K562 (cell line): ENCODE measurements around the gene PRR19. TPM values are rescaled to one million over a fixed set of nuclear protein-coding genes. Genes with fewer than 3 reads are reported as not detected.

Source experiments
- ATAC-seq: fragments of 200-7000 bp; cut with Tn5 transposase; 3 replicates; pipeline ENCODE4 v1.9.1; 2020; ENCODE audit warnings: moderate library complexity
- BruUV-seq: library from RNA; stranded (reverse); fragments of 400-500 nt; replicated peaks from 2 replicates; lab custom pipeline; 2021; lab: Mats Ljungman, UMichigan
- CTCF ChIA-PET: fragments of 300-600 bp; formaldehyde crosslinking; extraction: SDS; loops from one replicate; lab custom pipeline; 2021; ENCODE audit warnings: low intra/inter-chr PET ratio; lab: Yijun Ruan, JAX
- POLR2A ChIA-PET: fragments of 300-600, 350-650 bp; sonication (Branson Sonifier 250); formaldehyde crosslinking; extraction: SDS; loops from one replicate; lab custom pipeline; 2021; ENCODE audit warnings: antibody characterized with exemption, inconsistent platforms; lab: Yijun Ruan, JAX
- DNase-seq, 4 experiments: peaks; one replicate each; pipeline versions ENCODE4 v3.0.0 to v3.0.0-alpha.2; 2011 to 2018; ENCODE audit warnings: low spot score in 3 of 4, mixed read lengths in 3 of 4; ENCODE audit errors: extremely low read depth in 1 of 4
- FAIRE-seq: peaks from 2 replicates; lab custom pipeline; 2011; peaks lifted over from hg19 to GRCh38; lab: Jason Lieb, UNC
- H2AFZ ChIP-seq: 2 replicates; pipeline ENCODE4 v1.6.0; 2011; ENCODE audit warnings: low read depth, low read length, control low read depth, inconsistent platforms
- H3K27ac ChIP-seq: fragments of 200-600 bp; 3 replicates; pipeline ENCODE4 v1.8.0; 2011; ENCODE audit warnings: low read depth, mild to moderate bottlenecking, control low read depth, inconsistent platforms, low read length, moderate library complexity, mixed read lengths; ENCODE audit errors: extremely low read depth
- H3K27me3 ChIP-seq, 2 experiments: fragments of 300-600 bp in 1 of 2; 2 replicates in 1 of 2; 3 replicates in 1 of 2; pipeline versions ENCODE4 v1.6.0 to v1.8.0; 2011; ENCODE audit warnings: inconsistent platforms in 2 of 2, low read length in 2 of 2, mild to moderate bottlenecking in 1 of 2, mixed read lengths in 1 of 2, moderate library complexity in 1 of 2; ENCODE audit not compliant: control insufficient read depth in 2 of 2, insufficient read depth in 2 of 2
- H3K36me3 ChIP-seq: fragments of 300-600 bp; 3 replicates; pipeline ENCODE4 v1.8.0; 2011; ENCODE audit warnings: mild to moderate bottlenecking, low read length, inconsistent platforms; ENCODE audit not compliant: control insufficient read depth, insufficient read depth
- H3K4me1 ChIP-seq, 2 experiments: fragments of 200-600 bp in 1 of 2; replicated peaks in 1 of 2; 2 replicates in 1 of 2; 3 replicates in 1 of 2; pipeline versions ENCODE4 v1.5.1 to v1.8.0; 2011; ENCODE audit warnings: inconsistent platforms in 2 of 2, low read length in 2 of 2, mild to moderate bottlenecking in 1 of 2, mixed read lengths in 1 of 2, moderate library complexity in 1 of 2; ENCODE audit not compliant: control insufficient read depth in 2 of 2, insufficient read depth in 2 of 2
- H3K4me2 ChIP-seq: 2 replicates; pipeline ENCODE4 v1.6.1; 2011; ENCODE audit warnings: low read length, control low read depth, inconsistent platforms, mixed read lengths; ENCODE audit not compliant: insufficient read depth
- H3K4me3 ChIP-seq: fragments of 200-600 bp; sonication (generic), shearing (Covaris generic); 2 replicates; pipeline ENCODE4 v1.5.1; 2016; ENCODE audit warnings: control low read depth, inconsistent platforms
- H3K79me2 ChIP-seq: fragments of 200-600 bp; 3 replicates; pipeline ENCODE4 v1.8.0; 2011; ENCODE audit warnings: low read length, inconsistent platforms; ENCODE audit not compliant: control insufficient read depth, insufficient read depth
- H3K9ac ChIP-seq, 2 experiments: 2 replicates each; pipeline versions ENCODE4 v1.6.0 to v1.6.1; 2011; ENCODE audit warnings: low read depth in 2 of 2, low read length in 2 of 2, control low read depth in 1 of 2, inconsistent platforms in 1 of 2, mild to moderate bottlenecking in 1 of 2, mixed read lengths in 1 of 2; ENCODE audit not compliant: insufficient read depth in 1 of 2
- H3K9me1 ChIP-seq: one replicate; pipeline ENCODE4 v1.6.0; 2011; ENCODE audit warnings: inconsistent platforms, mild to moderate bottlenecking, low read length, moderate library complexity; ENCODE audit not compliant: control insufficient read depth, insufficient read depth
- H3K9me3 ChIP-seq: replicated peaks from 2 replicates; pipeline ENCODE4 v1.5.1; 2011; ENCODE audit warnings: low read depth, low read length, inconsistent platforms; ENCODE audit not compliant: control insufficient read depth, insufficient read depth
- H4K20me1 ChIP-seq: replicated peaks from 2 replicates; pipeline ENCODE4 v1.6.1; 2011; ENCODE audit warnings: low read length, inconsistent platforms, mixed read lengths; ENCODE audit not compliant: control insufficient read depth, insufficient read depth
- HEY1 ChIP-seq: fragments of 250-450 bp; sonication (Bioruptor Pico); IDR thresholded peaks from 2 replicates; pipeline ENCODE4 v1.5.0; 2020; ENCODE audit warnings: mild to moderate bottlenecking, moderate library complexity, borderline replicate concordance
- SIRT6 ChIP-seq: IDR thresholded peaks from one replicate; pipeline ENCODE4 v1.6.1; 2012; ENCODE audit warnings: low read depth, mild to moderate bottlenecking, control low read depth, inconsistent platforms, low read length, moderate library complexity
- SRF ChIP-seq, 2 experiments: fragments of 250-450, 450-650 bp in 1 of 2; sonication (Bioruptor Pico) in 1 of 2; sonication (generic) in 1 of 2; formaldehyde crosslinking; IDR thresholded peaks; 2 replicates each; pipeline versions ENCODE4 v1.5.0 to v1.5.1; 2020 to 2022; ENCODE audit warnings: mild to moderate bottlenecking in 1 of 2, missing genetic modification reagents in 1 of 2
- YY1 ChIP-seq, 3 experiments: IDR thresholded peaks; 2 replicates each; pipeline ENCODE4 v1.6.1; 2011; ENCODE audit warnings: low read length in 2 of 3, mild to moderate bottlenecking in 2 of 3, moderate library complexity in 2 of 3, borderline replicate concordance in 1 of 3, control low read depth in 1 of 3, low read depth in 1 of 3; ENCODE audit not compliant: insufficient read depth in 3 of 3, insufficient replicate concordance in 2 of 3, control insufficient read depth in 1 of 3, insufficient read length in 1 of 3; ENCODE audit errors: extremely low read depth in 1 of 3
- ZNF668 ChIP-seq: fragments of 250-450 bp; sonication (Bioruptor Pico); IDR thresholded peaks from 2 replicates; pipeline ENCODE4 v1.8.0; 2022; ENCODE audit warnings: mild to moderate bottlenecking, inconsistent platforms
- WGBS: fragments of 100-300 bp; shearing (Covaris generic); methylation state at CpG from one replicate; pipeline ENCODE4 v1.1.6; 2016; ENCODE audit warnings: low coverage, mixed read lengths; ENCODE audit not compliant: insufficient coverage; ENCODE audit errors: missing lambda C conversion rate; 5-methylcytosine and 5-hydroxymethylcytosine counted together
- in situ Hi-C: fragments of 300-500 bp; cut with MboI; formaldehyde crosslinking; loops from 4 replicates; pipeline ENCODE4 v1.15.0; 2018; ENCODE audit warnings: inconsistent platforms, mixed read lengths
- intact Hi-C: fragments of 100-400 bp; cut with micrococcal nuclease; formaldehyde crosslinking; loops from 2 replicates; pipeline ENCODE4 v1.14.2; 2022
- polyA plus RNA-seq, 8 experiments: library from polyadenylated mRNA; depleted of rRNA in 4 of 8; stranded (reverse) in 5 of 8; unstranded in 3 of 8; fragments of >200 nt; fragmentation: Nextera tagmentation in 2 of 8; fragmentation: Illumina TruSeq in 1 of 8; extraction: Ambion mirVana in 2 of 8; extraction: Trizol in 1 of 8; gene quantifications; 2 replicates each; pipeline versions ENCODE4 v1.2.1 to v1.2.3, GENCODE V29; 2011 to 2014; ENCODE audit warnings: inconsistent platforms in 1 of 8, missing spikeins in 1 of 8
- total RNA-seq, 7 experiments: library from RNA; depleted of rRNA in 6 of 7; stranded (reverse); fragments of >200 nt in 6 of 7; fragmentation: Illumina TruSeq in 2 of 7; extraction: Trizol in 2 of 7; gene quantifications; 2 replicates each; pipeline versions ENCODE4 v1.2.1 to v1.2.3, GENCODE V29; 2011 to 2021; ENCODE audit warnings: low replicate concordance in 1 of 7
- TF ChIP-seq, protein P1 (sequence below): fragments of 450-650 bp; formaldehyde crosslinking; IDR thresholded peaks from 2 replicates; pipeline ENCODE4 v1.4.0; 2020; ENCODE audit warnings: mild to moderate bottlenecking, moderate library complexity

Gene PRR19
- total and polyA plus RNA-seq, 9 of the 15 experiments (the other 6 are each of a cell fraction or from before 2014, with no cell fraction given), result 0.10 to 1.6 (median 0.54) TPM

DNA sequence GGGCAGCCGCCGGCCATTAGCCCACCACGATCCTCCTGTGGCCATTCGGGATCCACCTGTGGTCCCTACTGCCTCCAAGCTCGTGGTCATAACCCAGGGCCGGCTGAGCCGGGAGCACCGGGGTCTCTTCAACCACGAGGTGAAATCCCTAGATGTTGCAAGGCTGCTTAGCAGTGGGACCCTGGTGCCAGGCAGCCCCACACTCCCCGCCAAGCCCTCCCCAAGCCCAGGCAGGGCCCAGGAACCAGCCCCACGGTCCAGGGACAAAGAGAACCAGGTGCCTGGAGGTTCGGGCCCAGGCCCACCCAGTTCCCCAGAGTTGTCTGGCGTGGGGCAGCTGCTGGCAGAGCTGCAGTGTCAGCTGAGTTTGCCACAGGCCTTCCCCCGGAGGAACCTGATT, 7.8 kb downstream of the PRR19 start:
- BruUV-seq, result no TSS peak
- Histone ChIP-seq H2AFZ (no peak overlapping the region), H3K4me1 (peaks cover 7 to 44% of the 10 kb centered on the region in 2 experiments; a peak in 3 of 5 replicates), H3K9me3 (no peaks in the 10 kb centered on the region)
- CTCF ChIA-PET, result no interaction called here
- TF ChIP-seq HEY1 (CRISPR knock-in tag), result no peak
- TF ChIP-seq, protein P1, sequence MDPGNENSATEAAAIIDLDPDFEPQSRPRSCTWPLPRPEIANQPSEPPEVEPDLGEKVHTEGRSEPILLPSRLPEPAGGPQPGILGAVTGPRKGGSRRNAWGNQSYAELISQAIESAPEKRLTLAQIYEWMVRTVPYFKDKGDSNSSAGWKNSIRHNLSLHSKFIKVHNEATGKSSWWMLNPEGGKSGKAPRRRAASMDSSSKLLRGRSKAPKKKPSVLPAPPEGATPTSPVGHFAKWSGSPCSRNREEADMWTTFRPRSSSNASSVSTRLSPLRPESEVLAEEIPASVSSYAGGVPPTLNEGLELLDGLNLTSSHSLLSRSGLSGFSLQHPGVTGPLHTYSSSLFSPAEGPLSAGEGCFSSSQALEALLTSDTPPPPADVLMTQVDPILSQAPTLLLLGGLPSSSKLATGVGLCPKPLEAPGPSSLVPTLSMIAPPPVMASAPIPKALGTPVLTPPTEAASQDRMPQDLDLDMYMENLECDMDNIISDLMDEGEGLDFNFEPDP, result no peak
- no peak for TF ChIP-seq SIRT6
- no peak for TF ChIP-seq SRF (CRISPR knock-in tag; IDR thresholded peaks at IDR 0.05)
- no peak for TF ChIP-seq ZNF668 (CRISPR knock-in tag)
- no peak for TF ChIP-seq YY1 (IDR thresholded peaks at IDR 0.05; ENCODE audit: borderline replicate concordance in 1 of 3, control insufficient read depth in 1 of 3, extremely low read depth in 1 of 3, insufficient read depth in 3 of 3, insufficient read length in 1 of 3, insufficient replicate concordance in 2 of 3, low read depth in 1 of 3, low read length in 2 of 3)
- TF ChIP-seq, all 486 proteins: peak for 0
- Histone ChIP-seq H4K20me1 (no peaks in the 10 kb centered on the region), H3K27ac (no peak overlapping the region), H3K9me1 (no peaks in the 10 kb centered on the region), H3K4me3 (no peak overlapping the region), H3K36me3 (no peaks in the 10 kb centered on the region), H3K27me3 (no peaks in the 10 kb centered on the region), H3K79me2 (no peaks in the 10 kb centered on the region), H3K9ac (peak overlapping the region in 1 of 2 experiments; percentile 76; a peak in 2 of 4 replicates), H3K4me2 (no peak overlapping the region)
- intact Hi-C loops, result no loop called here
- POLR2A ChIA-PET, result no interaction called here
- no peak for ATAC-seq
- WGBS, result 69% methylated on average over 14 of the region's 14 CpGs
- no peak for DNase-seq
- FAIRE-seq, result no peak
- in situ Hi-C loops, result no loop called here
